IMR-90 (cell line): ENCODE results near the gene RHOG. TPM values are rescaled to one million over a fixed set of nuclear protein-coding genes. Genes with fewer than 3 reads are reported as not detected.

Experiments used
- ATAC-seq: fragments of 200-7000 bp; cut with Tn5 transposase; 2 replicates; pipeline ENCODE4 v1.9.1; 2020; ENCODE audit warnings: low read depth, mild to moderate bottlenecking, moderate library complexity
- BruUV-seq: library from RNA; stranded (reverse); fragments of 400-500 nt; replicated peaks from 2 replicates; lab custom pipeline; 2021; lab: Mats Ljungman, UMichigan
- CTCF ChIA-PET: fragments of 300-600 bp; formaldehyde crosslinking; extraction: SDS; loops from one replicate; lab custom pipeline; 2021; ENCODE audit warnings: antibody characterized with exemption; lab: Yijun Ruan, JAX
- POLR2A ChIA-PET: fragments of 300-600 bp; sonication (Branson Sonifier 250); formaldehyde crosslinking; loops from one replicate; lab custom pipeline; 2022; ENCODE audit warnings: antibody characterized with exemption; ENCODE audit not compliant: unreplicated experiment; lab: Charles Lee
- DNase-seq: peaks from one replicate; pipeline ENCODE4 v3.0.0; 2013
- H2AFZ ChIP-seq: replicated peaks from 2 replicates; pipeline ENCODE3; 2013; ENCODE audit warnings: low read length, mild to moderate bottlenecking; ENCODE audit not compliant: poor library complexity
- H2AK5ac ChIP-seq: 2 replicates; pipeline ENCODE4 v1.6.1; 2013; ENCODE audit warnings: low read depth, low read length, inconsistent platforms
- H2AK9ac ChIP-seq: replicated peaks from 2 replicates; pipeline ENCODE3; 2013; ENCODE audit warnings: mild to moderate bottlenecking, low read depth, low read length, moderate library complexity; ENCODE audit not compliant: poor library complexity
- H2BK120ac ChIP-seq: 2 replicates; pipeline ENCODE4 v1.6.1; 2013; ENCODE audit warnings: low read depth, low read length, inconsistent platforms
- H2BK15ac ChIP-seq: 3 replicates; pipeline ENCODE4 v1.6.1; 2013; ENCODE audit warnings: low read depth, low read length, inconsistent platforms
- H2BK20ac ChIP-seq: 2 replicates; pipeline ENCODE4 v1.6.1; 2013; ENCODE audit warnings: low read depth, mild to moderate bottlenecking, inconsistent platforms, low read length, moderate library complexity
- H2BK5ac ChIP-seq: 2 replicates; pipeline ENCODE4 v1.6.1; 2013; ENCODE audit warnings: mild to moderate bottlenecking, low read depth, low read length, inconsistent platforms; ENCODE audit not compliant: poor library complexity, severe bottlenecking
- H3K14ac ChIP-seq: replicated peaks from 2 replicates; pipeline ENCODE4 v1.6.1; 2013; ENCODE audit warnings: low read depth, low read length, inconsistent platforms
- H3K18ac ChIP-seq: 2 replicates; pipeline ENCODE4 v1.6.1; 2013; ENCODE audit warnings: low read depth, low read length, control low read depth
- H3K23ac ChIP-seq: 2 replicates; pipeline ENCODE4 v1.6.1; 2013; ENCODE audit warnings: low read depth, low read length, inconsistent platforms
- H3K27ac ChIP-seq: 2 replicates; pipeline ENCODE4 v1.5.1; 2013; ENCODE audit warnings: mild to moderate bottlenecking, control low read depth, low read length; ENCODE audit not compliant: insufficient read depth
- H3K27me3 ChIP-seq: 2 replicates; pipeline ENCODE4 v1.6.1; 2013; ENCODE audit warnings: low read length; ENCODE audit not compliant: control insufficient read depth, insufficient read depth
- H3K36me3 ChIP-seq: 2 replicates; pipeline ENCODE4 v1.6.1; 2013; ENCODE audit warnings: low read length, mixed read lengths; ENCODE audit not compliant: control insufficient read depth, insufficient read depth
- H3K4ac ChIP-seq: 2 replicates; pipeline ENCODE4 v1.6.1; 2013; ENCODE audit warnings: low read depth, low read length, inconsistent platforms
- H3K4me1 ChIP-seq: 2 replicates; pipeline ENCODE4 v1.6.1; 2013; ENCODE audit warnings: low read length, mixed read lengths; ENCODE audit not compliant: control insufficient read depth, insufficient read depth
- H3K4me2 ChIP-seq: 2 replicates; pipeline ENCODE4 v1.6.1; 2013; ENCODE audit warnings: low read depth, mild to moderate bottlenecking, control low read depth, low read length, moderate library complexity
- H3K4me3 ChIP-seq: 2 replicates; pipeline ENCODE4 v1.5.1; 2013; ENCODE audit warnings: low read depth, mild to moderate bottlenecking, control low read depth, low read length, moderate library complexity; ENCODE audit not compliant: insufficient read depth
- H3K56ac ChIP-seq: 2 replicates; pipeline ENCODE4 v1.6.1; 2013; ENCODE audit warnings: low read length, inconsistent platforms; ENCODE audit not compliant: insufficient read depth; ENCODE audit errors: extremely low read depth
- H3K79me1 ChIP-seq, 2 experiments: 2 replicates each; pipeline ENCODE4 v1.6.1; 2013; ENCODE audit warnings: low read length in 2 of 2, inconsistent platforms in 1 of 2, low read depth in 1 of 2
- H3K9ac ChIP-seq: 2 replicates; pipeline ENCODE4 v1.6.1; 2013; ENCODE audit warnings: low read depth, low read length, control low read depth
- H3K9me1 ChIP-seq: 2 replicates; pipeline ENCODE4 v1.6.1; 2013; ENCODE audit warnings: low read length, inconsistent platforms; ENCODE audit not compliant: insufficient read depth
- H3K9me3 ChIP-seq: 2 replicates; pipeline ENCODE4 v1.6.1; 2013; ENCODE audit warnings: low read length; ENCODE audit not compliant: control insufficient read depth, insufficient read depth
- H4K20me1 ChIP-seq: 2 replicates; pipeline ENCODE4 v1.6.1; 2013; ENCODE audit warnings: low read length, inconsistent platforms; ENCODE audit not compliant: insufficient read depth
- H4K5ac ChIP-seq: 2 replicates; pipeline ENCODE4 v1.6.1; 2013; ENCODE audit warnings: mild to moderate bottlenecking, low read depth, low read length, control low read depth
- H4K8ac ChIP-seq, 2 experiments: 2 replicates each; pipeline ENCODE4 v1.6.1; 2013; ENCODE audit warnings: low read depth in 2 of 2, low read length in 2 of 2, control low read depth in 1 of 2, inconsistent platforms in 1 of 2
- H4K91ac ChIP-seq: 2 replicates; pipeline ENCODE4 v1.6.1; 2013; ENCODE audit warnings: low read depth, low read length, inconsistent platforms; ENCODE audit not compliant: insufficient read depth
- CHD1 ChIP-seq: IDR thresholded peaks from 2 replicates; pipeline ENCODE4 v1.6.1; 2012; ENCODE audit warnings: low read depth, low read length, improper control_type of control experiment
- FOS ChIP-seq: fragments of 150-350 bp; IDR thresholded peaks from 2 replicates; pipeline ENCODE4 v1.6.1; 2016; ENCODE audit warnings: low read depth, low read length
- NFE2L2 ChIP-seq: fragments of 150-350 bp; IDR thresholded peaks from 2 replicates; pipeline ENCODE4 v1.6.1; 2016; ENCODE audit warnings: low read depth, mild to moderate bottlenecking, low read length
- POLR2A ChIP-seq: IDR thresholded peaks from 2 replicates; pipeline ENCODE4 v1.6.1; 2012; ENCODE audit warnings: mild to moderate bottlenecking, low read depth, low read length
- RAD21 ChIP-seq: IDR thresholded peaks from 2 replicates; pipeline ENCODE4 v1.6.1; 2012; ENCODE audit warnings: low read length, improper control_type of control experiment
- SMC3 ChIP-seq: fragments of 150-350 bp; IDR thresholded peaks from 2 replicates; pipeline ENCODE4 v1.6.1; 2016; ENCODE audit warnings: low read depth, mild to moderate bottlenecking, antibody characterized with exemption, low read length, moderate library complexity
- WGBS, 2 experiments: methylation state at CpG; one replicate each; pipeline versions ENCODE4 v1.1.5 to v1.1.7; 2013; ENCODE audit warnings: missing lambda C conversion rate in 2 of 2; ENCODE audit not compliant: insufficient read length in 1 of 2; ENCODE audit errors: extremely low coverage in 2 of 2; 5-methylcytosine and 5-hydroxymethylcytosine counted together
- dilution Hi-C: fragments of 300-500 bp; cut with HindIII; formaldehyde crosslinking; loops from one replicate; pipeline ENCODE4 v1.14.3; 2018; ENCODE audit warnings: low sequenced_read_pairs; ENCODE audit not compliant: unreplicated experiment
- in situ Hi-C: fragments of 300-500 bp; cut with MboI; formaldehyde crosslinking; loops from 3 replicates; pipeline ENCODE4 v1.14.3; 2019; ENCODE audit warnings: low sequenced_read_pairs, inconsistent platforms, mixed read lengths
- intact Hi-C: fragments of 100-400 bp; cut with micrococcal nuclease; formaldehyde crosslinking; loops from 2 replicates; pipeline ENCODE4 v1.10.0; 2022
- polyA plus RNA-seq, 3 experiments: library from polyadenylated mRNA; depleted of rRNA; stranded (reverse); fragments of >200 nt; gene quantifications; 2 replicates each; pipeline ENCODE4 v1.2.3, GENCODE V29; 2012; ENCODE audit warnings: low replicate concordance in 1 of 3
- total RNA-seq: library from RNA; depleted of rRNA; stranded (reverse); fragments of >200 nt; gene quantifications from 2 replicates; pipeline ENCODE4 v1.2.3, GENCODE V29; 2012
- TF ChIP-seq, protein P1 (sequence below): fragments of 150-350 bp; IDR thresholded peaks from 2 replicates; pipeline ENCODE4 v1.6.1; 2017; ENCODE audit warnings: mild to moderate bottlenecking, antibody characterized with exemption, low read length, low read depth

RHOG gene
- total and polyA plus RNA-seq, 2 of the 4 experiments (the other 2 are of a cell fraction) = 16.3 to 114 TPM

DNA sequence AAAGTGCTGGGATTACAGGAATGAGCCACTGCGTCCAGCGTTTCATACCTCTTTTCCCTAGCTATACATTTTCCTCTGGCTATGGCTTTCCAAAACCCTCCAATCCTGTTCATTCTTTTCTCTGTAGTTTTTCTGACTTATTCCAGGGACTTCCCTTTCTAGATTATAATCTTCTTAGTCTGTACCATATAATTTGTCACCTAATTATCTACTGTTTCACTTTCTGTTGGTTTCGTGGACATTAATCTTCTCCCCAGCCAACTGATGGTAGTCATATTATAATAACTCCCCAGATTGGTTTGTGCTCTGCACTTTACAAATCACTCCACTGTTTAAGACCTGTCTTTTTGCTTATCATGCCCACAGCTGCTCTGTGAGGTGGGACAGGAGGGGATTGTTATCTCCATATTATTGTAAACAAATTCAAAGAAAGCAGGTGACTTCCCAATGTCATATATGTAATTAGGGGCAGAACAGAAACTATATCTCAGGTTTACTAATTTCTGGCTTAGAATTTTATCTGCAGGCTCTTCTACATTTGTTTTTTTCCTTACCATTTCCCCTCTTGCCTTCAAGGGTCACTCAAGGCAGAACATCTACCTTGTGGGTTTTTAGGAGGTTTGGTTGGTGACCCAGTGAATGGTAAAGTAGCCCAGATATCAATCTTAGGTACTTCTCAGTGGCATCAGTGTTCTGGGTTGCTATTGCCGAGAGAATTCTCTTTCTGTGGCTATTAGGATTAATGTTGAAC lies 38.6 kb upstream of the RHOG start:
- BruUV-seq = no TSS peak
- H3K79me1 ChIP-seq = peaks cover 32 to 34% of the 10 kb centered on the region in 2 experiments
- H3K23ac ChIP-seq = no peak overlapping the region
- TF ChIP-seq, protein P1, sequence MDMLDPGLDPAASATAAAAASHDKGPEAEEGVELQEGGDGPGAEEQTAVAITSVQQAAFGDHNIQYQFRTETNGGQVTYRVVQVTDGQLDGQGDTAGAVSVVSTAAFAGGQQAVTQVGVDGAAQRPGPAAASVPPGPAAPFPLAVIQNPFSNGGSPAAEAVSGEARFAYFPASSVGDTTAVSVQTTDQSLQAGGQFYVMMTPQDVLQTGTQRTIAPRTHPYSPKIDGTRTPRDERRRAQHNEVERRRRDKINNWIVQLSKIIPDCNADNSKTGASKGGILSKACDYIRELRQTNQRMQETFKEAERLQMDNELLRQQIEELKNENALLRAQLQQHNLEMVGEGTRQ = no peak
- no peak for TF ChIP-seq CHD1
- no peak for TF ChIP-seq FOS
- TF ChIP-seq RAD21 = no peak
- no peak for TF ChIP-seq NFE2L2
- no peak for TF ChIP-seq SMC3
- TF ChIP-seq POLR2A = no peak
- intact Hi-C loops (no loop called here), dilution Hi-C loops (no loop called here), in situ Hi-C loops (no loop called here)
- no peak overlapping the region for H2BK120ac ChIP-seq
- no peak overlapping the region for H3K14ac ChIP-seq
- H3K36me3 ChIP-seq = no peaks in the 10 kb centered on the region
- H3K4me1 ChIP-seq = peaks cover 7% of the 10 kb centered on the region; the same call in 1 of the 2 replicates
- no peak overlapping the region for H2AK9ac ChIP-seq
- no peak overlapping the region for H3K4me3 ChIP-seq
- no peak overlapping the region for H3K18ac ChIP-seq
- no peak overlapping the region for H3K27ac ChIP-seq
- CTCF ChIA-PET = interaction anchor here (0.6 to 0.7 kb wide), 2 partner anchors 24 to 58 kb away, joined by 3 read pairs; partner anchors contain the start of gene STIM1
- H3K27me3 ChIP-seq = no peaks in the 10 kb centered on the region
- no peak for ATAC-seq
- POLR2A ChIA-PET = no interaction called here
- no peak overlapping the region for H4K5ac ChIP-seq
- H2AFZ ChIP-seq = no peak overlapping the region
- H3K4me2 ChIP-seq = no peak overlapping the region
- no peak overlapping the region for H3K4ac ChIP-seq
- no peak overlapping the region for H3K56ac ChIP-seq
- DNase-seq = no peak
- H2BK15ac ChIP-seq = no peak overlapping the region
- H4K91ac ChIP-seq = no peak overlapping the region
- H2AK5ac ChIP-seq = no peak overlapping the region
- H4K8ac ChIP-seq = no peak overlapping the region
- H4K20me1 ChIP-seq = peaks cover 10% of the 10 kb centered on the region; the same call in 1 of the 2 replicates
- H3K9ac ChIP-seq = no peak overlapping the region
- H3K9me3 ChIP-seq = no peaks in the 10 kb centered on the region
- H2BK5ac ChIP-seq = no peak overlapping the region
- peaks cover 3% of the 10 kb centered on the region; the same call in 1 of the 2 replicates for H3K9me1 ChIP-seq
- WGBS, 2 experiments = 75% methylated on average over 1 of the region's 4 CpGs; no CpG with 5 or more reads in 1 of the 2 experiments
- no peak overlapping the region for H2BK20ac ChIP-seq
